HG02938 (cell line): ENCODE results near the gene DDX19B.
"Not testable (repeated sequence)": the region's sequence is repeated elsewhere in the genome, so short reads cannot be mapped to it uniquely, and the experiment has no call there.

Source experiments
- ATAC-seq: cut with Tn5 transposase; IDR thresholded peaks from one replicate; pipeline ENCODE4 v1.9.1; 2021; ENCODE audit warnings: mild to moderate bottlenecking, moderate library complexity; ENCODE audit not compliant: unreplicated experiment

Gene DDX19B

DNA sequence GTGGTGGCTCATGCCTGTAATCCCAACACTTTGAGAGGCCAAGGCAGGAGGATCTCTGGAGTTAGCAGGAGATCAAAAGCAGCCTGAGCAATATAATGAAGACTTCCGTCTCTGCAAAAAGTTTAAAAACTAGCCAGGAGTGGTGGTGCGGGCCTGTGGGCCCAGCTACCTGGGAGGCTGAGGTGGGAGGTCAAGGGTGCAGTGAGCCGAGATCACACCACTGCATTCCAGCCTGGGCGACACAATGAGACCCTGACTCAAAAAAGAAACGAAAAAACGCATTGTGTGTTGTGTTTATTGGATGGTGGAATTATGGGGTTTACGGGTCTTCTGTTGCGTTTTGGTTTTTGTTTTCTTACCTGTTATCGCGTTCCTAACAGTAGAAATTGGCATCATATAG, 46.9 kb downstream of the DDX19B start:
- ATAC-seq: no peak

DNA sequence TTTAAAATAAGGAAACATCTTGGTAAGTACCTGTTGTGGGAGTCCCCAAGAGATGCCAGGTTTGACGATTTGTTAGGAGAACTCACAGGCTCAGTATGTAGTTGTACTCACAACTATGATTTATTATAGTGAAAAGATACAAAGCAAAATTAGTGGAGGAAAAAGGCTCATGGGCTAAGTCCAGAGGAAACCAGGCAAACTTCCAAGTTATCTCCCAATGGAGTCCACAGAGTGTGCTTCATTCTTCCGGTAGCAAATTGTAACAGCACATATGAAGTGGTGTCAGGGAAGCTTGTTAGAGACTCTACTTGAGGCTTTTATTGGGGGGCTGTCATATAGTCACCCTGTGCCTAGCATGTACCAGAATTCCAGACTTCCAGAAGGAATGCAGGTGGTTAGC, 50.0 kb downstream of the DDX19B start:
- ATAC-seq: no peak

DNA sequence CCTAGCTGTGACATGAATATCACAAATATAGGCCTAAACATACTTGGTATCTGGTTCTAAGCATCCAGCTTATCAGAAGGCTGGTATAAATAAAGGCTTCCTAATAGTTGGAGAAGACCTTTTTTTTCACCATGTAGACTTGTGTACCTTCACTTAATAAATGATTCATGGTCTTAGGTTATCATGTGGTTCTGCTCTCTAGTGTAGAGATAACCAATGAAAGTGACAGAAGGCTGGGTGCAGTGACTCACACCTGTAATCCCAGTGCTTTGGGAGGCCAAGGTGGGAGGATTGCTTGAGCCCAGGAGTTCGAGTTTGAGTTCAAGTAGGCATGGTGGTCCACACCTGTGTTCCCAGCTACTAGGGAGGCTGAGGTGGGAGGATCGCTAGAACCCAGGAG, 50.8 kb downstream of the DDX19B start:
- no peak for ATAC-seq

DNA sequence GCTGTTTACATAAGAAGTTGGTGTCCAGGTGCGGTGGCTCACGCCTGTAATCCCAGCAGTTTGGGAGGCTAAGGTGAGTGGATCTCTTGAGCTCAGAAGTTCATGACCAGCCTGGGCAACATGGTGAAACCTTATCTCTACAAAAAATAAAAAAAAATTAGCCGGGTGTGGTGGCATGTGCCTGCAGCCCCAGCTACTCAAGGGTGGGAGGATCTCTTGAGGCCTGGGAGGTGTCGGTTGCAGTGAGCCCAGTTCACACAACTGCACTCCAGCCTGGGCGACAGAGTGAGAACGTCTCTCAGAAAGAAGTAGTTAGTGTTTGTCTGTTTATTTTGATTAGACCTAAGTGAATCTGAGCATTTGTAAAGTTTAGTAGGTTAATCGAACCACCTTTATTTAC, 60.6 kb downstream of the DDX19B start:
- no peak for ATAC-seq

DNA sequence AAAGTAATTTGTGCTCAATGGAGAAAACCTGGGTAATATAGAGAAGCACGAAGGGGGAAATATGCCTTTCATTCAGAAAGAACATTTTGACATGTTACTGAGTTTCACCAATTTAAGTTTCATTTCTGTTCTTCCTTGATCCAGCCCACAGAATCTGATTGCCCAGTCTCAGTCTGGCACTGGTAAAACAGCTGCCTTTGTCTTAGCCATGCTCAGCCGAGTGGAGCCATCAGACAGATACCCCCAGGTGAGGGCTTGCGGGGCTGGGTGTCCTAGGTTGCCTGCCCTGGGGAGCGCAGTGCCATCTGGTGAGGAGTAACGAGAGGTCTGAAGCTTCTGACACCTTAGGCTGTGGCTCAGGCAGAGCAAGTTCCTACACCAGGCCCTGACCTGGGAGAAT, 65.4 kb downstream of the DDX19B start:
- ATAC-seq: no peak

DNA sequence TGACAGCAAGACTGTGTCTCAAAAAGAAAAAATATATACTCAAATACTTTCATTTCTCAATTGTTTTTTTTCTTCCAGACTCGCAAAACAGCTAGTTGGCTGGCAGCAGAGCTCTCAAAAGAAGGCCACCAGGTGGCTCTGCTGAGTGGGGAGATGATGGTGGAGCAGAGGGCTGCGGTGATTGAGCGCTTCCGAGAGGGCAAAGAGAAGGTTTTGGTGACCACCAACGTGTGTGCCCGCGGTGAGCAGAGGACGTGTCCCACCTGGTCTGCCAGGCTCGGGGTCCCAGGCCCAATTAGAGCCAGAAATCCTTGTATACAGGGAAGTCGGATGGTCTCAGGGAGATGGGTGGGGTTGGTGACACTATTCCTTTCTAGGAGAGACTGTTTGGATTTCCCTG, 71.2 kb downstream of the DDX19B start:
- ATAC-seq: not testable (repeated sequence)

DNA sequence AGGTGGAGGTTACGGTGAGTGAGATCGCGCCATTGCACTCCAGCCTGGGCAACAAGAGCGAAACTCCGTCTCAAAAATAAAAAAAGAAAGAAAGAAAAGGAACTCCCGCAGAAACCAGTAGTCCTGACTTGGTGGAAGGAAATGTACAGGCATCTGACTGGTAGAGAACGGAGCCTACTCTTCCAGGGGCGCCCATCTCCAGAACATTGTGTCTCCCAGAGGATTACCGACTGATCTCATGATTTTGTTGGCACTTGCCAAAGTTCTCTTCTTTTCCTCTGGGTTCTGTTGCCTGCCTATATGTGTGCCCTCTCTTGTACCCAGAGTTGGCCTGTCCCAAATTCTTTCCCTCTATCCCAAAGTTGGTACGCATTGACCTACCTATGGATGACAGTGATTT, 71.9 kb downstream of the DDX19B start:
- no peak for ATAC-seq

DNA sequence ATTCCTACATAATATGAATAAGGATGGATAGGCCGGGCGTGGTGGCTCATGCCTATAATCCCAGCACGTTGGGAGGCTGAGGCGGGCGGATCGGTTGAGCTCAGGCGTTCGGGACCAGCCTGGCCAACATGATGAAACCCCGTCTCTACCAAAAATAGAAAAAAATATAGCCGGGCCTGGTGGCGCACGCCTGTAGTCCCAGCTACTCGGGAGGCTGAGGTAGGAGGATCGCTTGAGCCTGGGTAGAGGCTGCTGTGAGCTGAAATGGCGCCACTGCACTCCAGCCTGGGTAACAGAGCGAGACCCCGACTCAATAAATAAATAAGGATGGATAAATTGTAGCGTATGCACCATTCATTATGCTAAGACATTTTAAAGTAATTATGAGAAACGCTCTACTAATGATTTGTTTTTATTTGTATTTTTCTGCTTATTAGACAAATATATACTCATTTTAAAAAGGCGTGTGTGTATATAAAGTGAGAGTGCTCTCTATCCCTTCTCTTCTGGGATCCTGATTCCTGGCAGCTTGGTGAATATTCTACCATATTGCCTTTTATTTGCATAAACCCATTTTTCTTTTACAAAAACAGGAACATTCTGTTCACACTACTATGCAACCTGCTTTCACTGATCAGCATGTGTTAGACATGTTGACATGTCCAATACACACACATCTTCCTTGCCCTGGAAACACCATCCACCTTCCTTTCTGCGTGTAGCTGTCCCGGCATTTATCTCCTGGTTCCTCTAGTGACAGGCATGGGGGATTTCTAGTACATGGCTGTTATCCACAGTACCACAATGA, 74.1 kb downstream of the DDX19B start:
- no peak for ATAC-seq

DNA sequence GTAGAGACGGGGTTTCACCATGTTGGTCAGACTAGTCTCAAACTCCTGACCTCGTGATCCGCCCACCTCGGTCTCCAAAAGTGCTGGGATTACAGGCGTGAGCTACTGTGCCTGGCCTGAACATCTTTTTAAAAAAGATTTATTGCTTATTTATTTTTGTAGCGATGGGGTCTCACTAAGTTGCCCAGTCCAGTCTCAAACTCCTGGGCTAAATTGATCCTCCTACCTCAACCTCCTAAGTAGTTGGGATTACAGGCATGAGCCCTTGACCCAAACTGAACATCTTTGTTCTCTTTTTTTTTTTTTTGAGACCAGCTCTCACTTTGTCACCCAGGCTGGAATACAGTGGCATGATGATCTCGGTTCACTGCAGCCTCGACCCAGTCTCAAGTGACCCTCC, 75.2 kb downstream of the DDX19B start:
- no peak for ATAC-seq

DNA sequence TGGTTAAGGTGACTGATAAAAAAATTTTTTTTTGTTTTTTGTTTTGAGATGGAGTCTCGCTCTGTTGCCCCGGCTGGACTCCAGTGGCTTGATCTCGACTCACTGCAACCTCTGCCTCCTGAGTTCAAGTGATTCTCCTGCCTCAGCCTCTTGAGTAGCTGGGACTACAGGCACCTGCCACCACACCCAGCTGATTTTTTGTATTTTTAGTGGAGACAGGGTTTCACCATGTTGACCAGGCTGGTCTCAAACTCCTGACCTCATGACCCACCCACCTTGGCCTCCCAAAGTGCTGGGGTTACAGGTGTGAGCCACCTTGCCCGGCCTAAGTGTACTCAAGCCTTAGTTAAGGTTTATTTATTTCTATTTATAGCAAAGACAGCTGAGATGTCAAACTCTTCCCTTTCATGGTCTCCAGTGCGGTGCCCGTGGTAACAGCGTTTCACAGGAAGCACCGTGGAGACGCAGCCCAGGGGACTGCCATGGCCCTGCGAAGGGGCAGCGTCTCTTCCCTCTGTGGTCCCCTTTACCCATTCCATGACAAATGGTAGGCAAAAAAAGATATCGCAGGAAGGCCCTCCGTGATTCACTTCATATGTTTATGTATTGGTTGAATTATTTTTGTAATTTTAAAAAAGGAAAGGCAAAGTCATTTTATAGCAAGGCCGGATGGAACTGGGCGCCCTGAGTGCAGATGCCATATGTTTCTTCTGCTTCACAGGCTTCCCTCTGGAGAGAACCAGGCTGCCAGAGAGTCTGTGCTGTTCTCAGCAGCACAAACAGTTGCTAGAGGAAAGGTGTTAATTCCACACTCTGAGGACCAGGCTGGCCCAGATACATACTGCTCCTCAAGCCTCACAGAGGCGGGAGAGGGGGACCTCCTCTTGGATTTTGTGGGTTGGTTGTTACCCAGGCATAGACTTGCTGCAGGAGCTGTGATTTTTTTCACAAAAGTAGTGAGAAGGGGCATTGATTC, 76.9 kb downstream of the DDX19B start:
- ATAC-seq: no peak

DNA sequence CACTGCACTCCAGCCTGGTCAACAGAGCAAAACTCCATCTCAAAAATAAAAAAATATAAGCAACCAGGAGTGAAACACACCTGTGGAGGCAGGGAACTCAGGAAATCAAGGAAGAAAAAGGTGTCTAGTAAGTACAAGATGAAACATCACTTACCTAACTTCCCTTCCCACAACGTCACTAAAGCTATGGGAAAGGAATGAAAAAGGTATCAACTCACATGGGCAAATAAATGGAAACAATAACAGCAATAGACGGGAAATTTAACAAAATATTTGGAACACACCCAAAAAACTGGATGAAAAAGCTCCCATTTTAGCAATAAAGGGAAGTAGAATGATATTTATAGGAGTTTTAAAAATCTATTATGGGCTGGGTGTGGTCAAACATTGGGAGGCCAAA, 78.8 kb downstream of the DDX19B start:
- ATAC-seq: no peak

DNA sequence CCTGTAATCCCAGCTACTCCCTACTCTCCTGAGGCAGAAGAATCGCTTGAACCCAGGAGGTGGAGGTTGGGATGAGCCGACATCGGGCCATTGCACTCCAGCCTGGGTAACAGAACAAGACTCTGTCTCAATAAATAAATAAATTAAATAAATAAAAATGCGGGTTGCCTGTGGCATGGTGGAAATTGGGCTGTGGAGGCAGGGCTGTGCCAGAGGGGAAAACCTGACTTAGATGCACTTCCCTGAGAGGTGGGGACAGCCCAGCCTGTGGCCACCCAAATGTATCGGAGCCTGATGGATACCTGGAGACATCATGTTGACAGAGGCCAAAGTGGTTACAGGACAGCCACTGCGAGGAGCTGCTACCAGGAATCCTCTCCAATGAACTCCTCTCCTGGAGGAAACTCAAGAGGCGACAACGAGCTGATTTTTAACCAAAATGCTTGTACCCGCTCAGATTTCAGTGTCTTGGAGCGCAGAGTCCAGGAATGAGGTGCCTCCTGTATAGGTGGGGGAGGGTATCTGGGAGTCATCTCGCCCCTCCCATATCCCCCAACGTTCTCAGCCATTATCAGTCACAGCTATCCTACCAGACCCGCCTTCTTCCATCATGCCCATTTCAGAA, 80.0 kb downstream of the DDX19B start:
- ATAC-seq: no peak

DNA sequence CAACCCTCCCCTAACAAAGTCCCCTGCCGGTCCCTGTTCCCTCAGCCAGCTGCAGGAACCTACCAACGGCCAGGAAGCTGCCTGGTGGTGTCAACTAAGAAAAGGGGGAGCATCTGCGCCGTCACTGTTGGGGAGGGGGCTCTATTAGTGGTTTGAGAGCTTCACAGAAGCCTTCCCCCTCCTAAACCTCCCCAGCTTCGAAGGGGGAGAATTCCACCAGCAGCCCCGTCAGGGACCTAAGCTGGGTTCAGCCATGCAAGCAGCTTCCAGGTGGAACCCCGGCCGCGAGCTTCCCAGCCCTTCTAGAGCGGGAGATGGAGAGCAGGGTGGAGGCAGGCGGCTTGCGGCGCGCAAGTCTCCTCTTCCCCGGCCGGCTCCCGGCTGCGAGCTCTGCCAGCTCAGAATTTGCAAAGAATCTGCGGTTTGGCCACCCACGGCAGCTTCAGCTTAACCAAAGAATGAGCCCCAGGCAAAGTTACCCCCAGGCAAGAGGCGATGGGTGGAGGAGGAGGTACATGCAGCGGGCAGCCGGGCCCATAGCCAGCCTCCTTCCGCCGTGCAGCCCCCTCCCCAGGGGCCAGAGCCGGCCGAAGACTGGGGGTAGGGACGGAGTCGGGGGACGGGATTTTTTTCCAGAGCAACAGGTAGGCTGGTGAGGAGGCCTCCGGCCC, 81.4 kb downstream of the DDX19B start:
- no peak for ATAC-seq

DNA sequence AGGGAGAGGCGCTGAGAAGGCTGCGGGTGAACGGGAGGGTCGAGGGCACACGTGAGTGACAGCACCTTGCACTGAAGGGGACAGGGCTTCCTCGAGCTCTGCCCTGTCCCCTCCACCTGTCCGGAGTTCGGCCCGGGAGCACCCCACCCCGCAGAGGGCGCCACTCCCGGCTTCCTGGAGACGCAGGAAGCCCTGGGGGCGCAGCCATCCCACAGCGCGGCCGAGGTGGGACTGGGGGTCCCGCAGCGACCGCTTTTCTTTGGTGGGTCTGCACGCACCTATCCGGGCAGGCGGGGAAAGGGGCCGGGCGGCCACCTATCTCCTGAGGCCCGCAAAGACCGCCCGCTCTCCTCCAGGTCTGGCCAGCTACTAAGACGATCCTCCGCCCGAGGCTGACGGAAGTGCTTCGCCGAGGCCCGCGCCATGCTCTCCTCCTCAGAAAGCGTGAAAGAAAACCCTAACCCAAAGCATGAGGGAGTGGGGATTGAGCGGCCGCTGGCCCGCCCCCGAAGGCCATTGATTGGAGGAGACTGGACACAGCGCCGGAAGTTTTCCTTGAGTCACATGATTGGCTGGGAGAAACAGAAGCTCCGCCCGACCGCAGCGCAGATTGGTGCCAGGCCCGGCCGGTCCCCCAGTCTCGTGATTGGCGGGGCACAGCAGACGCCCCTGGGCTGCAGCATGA, 82.1 kb downstream of the DDX19B start:
- peak; percentile 91 for ATAC-seq

DNA sequence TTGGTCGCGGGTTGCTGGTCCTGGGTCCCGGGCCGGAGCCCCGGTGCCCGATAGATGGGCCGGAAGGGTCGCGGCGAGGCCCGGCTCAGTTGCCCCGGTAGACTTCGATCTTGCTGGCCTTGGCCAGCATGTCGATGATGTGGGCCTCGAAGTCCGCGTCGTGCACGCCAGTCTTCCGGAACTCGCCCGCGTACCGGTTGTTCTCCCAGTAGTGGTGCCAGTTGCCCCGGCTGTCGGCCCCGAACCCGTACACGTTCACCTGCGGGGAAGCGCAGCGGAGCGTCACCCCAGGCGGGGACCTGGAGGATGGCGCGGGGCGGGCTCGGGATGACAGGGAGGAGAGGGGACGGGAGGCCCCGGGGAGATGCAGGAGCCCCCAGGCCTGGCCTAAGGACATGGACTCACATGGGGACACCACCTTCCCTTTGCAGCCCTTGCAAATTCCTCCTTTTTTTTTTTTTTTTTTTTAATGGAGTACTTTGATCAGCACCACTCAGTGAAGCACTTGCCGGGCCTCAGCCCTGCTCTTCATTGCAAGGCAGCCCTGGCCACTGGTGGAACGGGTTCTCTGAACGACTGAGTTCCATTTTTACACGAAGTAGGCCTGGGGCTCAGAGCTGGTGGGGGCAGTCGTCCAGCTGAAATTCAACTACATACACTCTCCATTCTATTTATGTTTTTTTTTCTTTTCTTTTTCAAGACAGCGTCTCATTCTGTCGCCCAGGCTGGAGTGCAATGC, 82.8 kb downstream of the DDX19B start:
- peak; percentile 11 for ATAC-seq

DNA sequence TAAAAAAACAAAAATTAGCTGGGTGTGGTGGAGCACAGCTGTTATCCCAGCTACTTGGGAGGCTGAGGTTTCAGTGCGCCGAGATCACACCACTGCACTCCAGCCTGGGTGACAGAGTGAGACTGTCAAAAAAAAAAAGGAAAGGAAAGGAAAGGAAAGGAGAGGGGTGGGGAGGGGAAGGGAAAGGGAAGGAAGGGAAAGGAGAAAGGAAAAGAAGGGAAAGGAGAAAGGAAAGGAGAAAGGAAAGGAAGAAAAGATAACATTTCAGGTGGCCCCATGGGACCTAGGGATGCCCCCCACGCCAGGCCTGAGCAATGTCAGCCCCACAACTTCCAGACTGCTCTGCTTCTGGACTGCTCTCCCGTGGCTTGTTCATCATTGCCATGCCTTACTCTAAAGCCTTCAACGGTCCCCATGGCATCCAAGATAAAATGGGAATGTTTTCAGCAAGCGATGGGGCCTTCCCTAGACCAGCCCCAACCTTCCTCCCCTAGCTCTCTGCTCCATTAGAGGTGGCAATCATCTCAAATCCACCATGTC, 84.5 kb downstream of the DDX19B start:
- ATAC-seq: no peak
